ENCODE results near the gene DHODH.

DHODH gene

DNA sequence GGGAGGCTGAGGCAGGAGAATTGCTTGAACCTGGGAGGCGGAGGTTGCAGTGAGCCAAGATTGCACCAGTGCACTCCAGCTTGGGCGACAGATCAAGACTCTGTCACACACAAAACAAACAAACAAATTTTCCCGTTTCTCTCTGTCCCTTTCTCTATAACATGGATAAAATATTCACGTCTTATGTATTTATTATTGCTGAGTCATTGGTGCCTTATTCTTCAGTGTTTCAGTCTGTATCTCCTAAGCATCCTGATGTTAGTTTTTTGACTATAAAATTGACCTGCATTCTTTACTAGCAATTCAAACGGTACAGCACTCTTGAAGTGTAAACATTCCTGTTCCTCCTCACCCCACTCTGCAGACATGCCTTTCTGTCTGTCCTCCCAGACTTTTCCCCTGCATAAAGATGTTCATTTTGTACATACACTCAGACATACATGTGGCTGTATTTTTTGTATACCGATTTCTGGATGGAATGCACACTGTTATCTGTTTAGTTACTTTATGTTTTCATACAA, 16.4 kb downstream of the DHODH start:
- DNase-seq (ENCODE audit: low read depth) = no peak
- no peak for TF ChIP-seq CTCF (conservative IDR thresholded peaks at IDR 0.05; ENCODE audit: low read depth, low read length)
- H3K4me3 ChIP-seq (ENCODE audit: low read depth, low read length) = no peak overlapping the region

DNA sequence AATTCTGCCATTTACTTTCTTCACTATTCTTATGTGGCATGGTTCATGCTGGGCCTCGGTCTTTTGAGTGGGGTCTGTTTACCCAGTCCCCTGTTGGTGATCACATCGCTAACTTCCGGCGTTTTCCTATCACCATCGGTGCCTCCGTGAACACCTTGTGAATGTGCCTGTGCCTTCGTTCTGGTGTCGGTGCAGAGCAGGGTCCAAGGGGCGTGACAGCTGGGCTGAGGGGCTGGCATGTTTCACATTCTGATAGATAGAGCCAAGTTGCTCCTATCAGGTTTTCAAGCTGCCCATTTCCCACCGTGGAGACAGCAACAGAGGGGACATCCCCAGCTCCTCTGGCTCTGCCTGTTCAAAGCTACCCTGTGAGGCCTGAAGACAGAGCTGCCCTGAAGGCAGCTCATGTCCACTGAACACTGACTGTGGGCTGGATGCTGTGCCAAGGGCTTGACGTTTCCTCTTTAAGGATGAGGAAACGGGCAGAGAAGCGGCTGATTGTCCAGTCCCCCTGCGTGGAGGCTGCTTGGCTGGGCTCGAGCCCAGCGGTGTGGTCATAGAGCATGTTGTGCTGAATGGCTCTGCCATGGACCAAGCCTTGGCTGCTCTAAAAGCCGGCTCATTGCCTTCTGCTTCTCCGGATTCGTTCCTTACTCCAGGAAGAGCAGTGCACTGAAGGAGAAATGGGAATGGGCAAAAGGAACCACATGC, 17.0 kb downstream of the DHODH start:
- DNase-seq (ENCODE audit: low read depth) = no peak
- H3K4me3 ChIP-seq (ENCODE audit: low read depth, low read length) = no peak overlapping the region
- TF ChIP-seq CTCF (conservative IDR thresholded peaks at IDR 0.05; ENCODE audit: low read depth, low read length) = no peak

DNA sequence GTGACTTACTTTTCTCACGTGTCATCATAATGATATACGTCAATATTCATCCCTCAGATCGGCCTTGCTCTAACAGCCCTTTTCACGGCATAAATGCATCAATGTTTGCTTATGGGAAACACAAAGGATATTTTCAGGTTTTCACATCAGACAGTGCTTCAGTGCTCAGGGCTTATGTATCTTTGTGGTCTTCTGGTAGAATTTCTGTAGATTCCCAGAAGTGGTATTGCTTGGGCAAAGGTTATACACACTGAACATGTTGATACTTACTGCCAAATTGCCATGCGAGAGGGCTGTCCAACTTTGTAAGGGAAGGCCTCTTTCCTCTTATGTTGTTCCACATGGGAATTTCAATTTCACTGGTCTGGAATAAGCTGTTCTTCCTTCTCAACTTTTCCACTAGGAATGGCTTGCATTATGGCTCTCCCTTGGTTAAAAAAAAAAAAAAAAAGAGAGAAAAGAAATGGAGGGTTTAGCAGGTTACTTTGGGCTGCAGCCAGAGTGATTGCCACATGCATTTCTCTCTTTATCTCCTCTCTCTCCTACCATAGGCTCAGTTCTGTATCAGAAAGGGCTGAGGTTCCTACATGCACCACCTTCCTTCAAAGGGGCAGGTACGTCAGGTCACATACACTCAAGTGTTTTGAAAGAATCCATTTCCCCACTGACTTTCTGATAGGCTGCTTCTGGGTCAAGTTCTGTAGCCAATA, 19.3 kb downstream of the DHODH start:
- no peak for TF ChIP-seq CTCF (conservative IDR thresholded peaks at IDR 0.05; ENCODE audit: low read depth, low read length)
- H3K4me3 ChIP-seq (ENCODE audit: low read depth, low read length) = no peak overlapping the region
- DNase-seq (ENCODE audit: low read depth) = no peak

DNA sequence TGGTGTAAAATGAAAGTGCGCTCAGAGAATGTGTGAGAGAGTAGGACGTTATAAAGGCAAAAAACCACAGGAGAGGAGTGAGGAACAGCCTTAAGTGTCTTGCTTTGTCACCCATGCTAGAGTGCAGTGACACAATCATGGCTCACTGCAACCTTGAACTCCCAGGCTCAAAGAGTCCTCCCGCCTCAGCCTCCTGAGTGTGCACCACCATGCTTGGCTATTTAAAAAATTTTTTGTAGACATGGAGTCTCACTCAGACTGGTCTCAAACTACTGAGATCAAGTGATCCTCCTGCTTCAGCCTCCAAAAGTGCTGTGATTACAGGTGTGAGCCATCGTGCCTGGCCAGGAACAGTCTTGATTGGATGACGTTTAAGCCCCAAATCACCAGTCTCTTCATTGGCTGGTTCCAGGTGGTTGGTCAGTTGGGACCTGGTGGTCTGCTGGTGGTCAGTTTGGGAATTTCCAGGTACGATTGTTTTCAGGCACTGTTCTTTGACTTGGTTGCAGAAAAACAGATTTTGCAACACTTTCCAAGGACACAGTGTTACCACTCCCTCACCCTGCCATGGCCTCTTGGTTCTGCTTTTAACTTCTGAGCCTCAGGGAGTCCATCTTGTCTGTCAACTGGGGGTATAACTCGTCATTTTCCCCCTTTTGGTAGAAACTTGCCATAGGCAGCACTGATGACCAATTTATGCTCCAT, 21.2 kb downstream of the DHODH start:
- DNase-seq (ENCODE audit: low read depth) = no peak
- no peak overlapping the region for H3K4me3 ChIP-seq (ENCODE audit: low read depth, low read length)
- TF ChIP-seq CTCF (conservative IDR thresholded peaks at IDR 0.05; ENCODE audit: low read depth, low read length) = no peak

DNA sequence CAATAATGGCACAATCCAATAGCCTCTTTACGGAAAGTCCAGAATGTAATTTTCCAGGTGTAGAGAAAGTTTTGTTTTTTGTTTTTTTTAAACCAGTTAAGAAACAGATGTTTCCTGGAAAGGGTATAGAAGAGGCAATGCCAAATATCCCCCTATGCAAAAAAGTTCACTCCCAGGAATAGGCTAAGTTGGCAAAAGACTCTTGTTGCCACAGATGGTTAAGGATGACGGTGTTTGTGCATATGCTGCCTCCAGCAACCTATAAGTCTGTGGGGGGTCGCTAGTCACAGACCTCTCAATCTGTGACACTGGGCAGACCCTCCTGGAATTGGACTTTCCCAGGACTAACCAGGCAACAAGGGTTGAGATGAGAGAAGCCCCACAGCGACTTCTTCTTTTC, 24.9 kb downstream of the DHODH start:
- no peak for TF ChIP-seq CTCF (conservative IDR thresholded peaks at IDR 0.05; ENCODE audit: low read depth, low read length)
- DNase-seq (ENCODE audit: low read depth) = no peak

GRCh38 chr16:72036098-72036497, 27.6 kb downstream of the DHODH start:
- TF ChIP-seq CTCF (conservative IDR thresholded peaks at IDR 0.05; ENCODE audit: low read depth, low read length) = no peak
- no peak overlapping the region for H3K4me3 ChIP-seq (ENCODE audit: low read depth, low read length)
- DNase-seq (ENCODE audit: low read depth) = no peak

More for the DNA sequence above, 24.9 kb downstream of the DHODH start:
- no peak overlapping the region for H3K4me3 ChIP-seq (ENCODE audit: low read depth, low read length)
